Measurements from ENCODE around the gene HADH.

The HADH gene

GRCh38 chr4:108030332-108030731, 40.6 kb downstream of the HADH start:
- no peak for DNase-seq (ENCODE audit: low read depth)
- TF ChIP-seq CTCF (conservative IDR thresholded peaks at IDR 0.05; ENCODE audit: low read depth, low read length): peak; percentile 65
- H3K4me3 ChIP-seq (ENCODE audit: low read length): no peak overlapping the region

- no peak overlapping the region for H3K4me3 ChIP-seq (ENCODE audit: low read length)
- no peak for TF ChIP-seq CTCF (conservative IDR thresholded peaks at IDR 0.05; ENCODE audit: low read depth, low read length)
- no peak for DNase-seq (ENCODE audit: low read depth)
Measured at GRCh38 chr4:108031427-108032083, 41.9 kb downstream of the HADH start.

GRCh38 chr4:108033348-108033747, 43.7 kb downstream of the HADH start:
- no peak for TF ChIP-seq CTCF (conservative IDR thresholded peaks at IDR 0.05; ENCODE audit: low read depth, low read length)
- no peak for DNase-seq (ENCODE audit: low read depth)
- H3K4me3 ChIP-seq (ENCODE audit: low read length): no peak overlapping the region

- no peak overlapping the region for H3K4me3 ChIP-seq (ENCODE audit: low read length)
- TF ChIP-seq CTCF (conservative IDR thresholded peaks at IDR 0.05; ENCODE audit: low read depth, low read length): no peak
- no peak for DNase-seq (ENCODE audit: low read depth)
Measured at GRCh38 chr4:108034565-108034964, 44.9 kb downstream of the HADH start.

GRCh38 chr4:108035691-108036090, 46.0 kb downstream of the HADH start:
- no peak overlapping the region for H3K4me3 ChIP-seq (ENCODE audit: low read length)
- no peak for DNase-seq (ENCODE audit: low read depth)
- no peak for TF ChIP-seq CTCF (conservative IDR thresholded peaks at IDR 0.05; ENCODE audit: low read depth, low read length)

- TF ChIP-seq CTCF (conservative IDR thresholded peaks at IDR 0.05; ENCODE audit: low read depth, low read length): no peak
- no peak for DNase-seq (ENCODE audit: low read depth)
- no peak overlapping the region for H3K4me3 ChIP-seq (ENCODE audit: low read length)
Measured at GRCh38 chr4:108036213-108036612, 46.5 kb downstream of the HADH start.

GRCh38 chr4:108037884-108038283, 48.2 kb downstream of the HADH start:
- no peak for DNase-seq (ENCODE audit: low read depth)
- H3K4me3 ChIP-seq (ENCODE audit: low read length): no peak overlapping the region
- TF ChIP-seq CTCF (conservative IDR thresholded peaks at IDR 0.05; ENCODE audit: low read depth, low read length): no peak

All from retinal pigment epithelial cell (primary cell).